HS-27A (cell line): ENCODE results near the gene ACAT2.
"Not testable (repeated sequence)": the region's sequence is repeated elsewhere in the genome, so short reads cannot be mapped to it uniquely, and the experiment has no call there.

Experiments
- DNase-seq: peaks from one replicate; pipeline ENCODE4 v3.0.0-alpha.2; 2012; ENCODE audit warnings: low read depth, missing footprints

Gene ACAT2

DNA sequence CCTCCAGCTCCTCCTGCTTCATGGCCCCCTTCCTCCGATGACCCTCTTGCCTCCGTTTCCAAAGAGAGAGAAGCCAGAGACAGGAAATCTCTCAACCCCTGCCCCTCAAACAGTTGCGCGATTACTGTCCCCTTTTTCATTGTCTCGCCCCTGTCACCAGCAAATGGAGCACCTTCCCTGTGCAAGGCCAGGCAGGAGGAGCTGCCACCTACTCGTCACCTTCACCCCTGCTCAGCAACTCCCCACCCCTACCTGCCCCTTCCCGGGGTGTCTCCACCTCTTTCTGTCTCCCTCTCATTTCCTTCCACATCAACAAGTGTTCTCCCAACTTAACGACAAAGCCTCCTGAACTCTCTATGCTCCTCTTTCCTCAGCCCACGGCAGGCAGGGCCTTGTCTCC lies 51.9 kb downstream of the ACAT2 start:
- no peak for DNase-seq

DNA sequence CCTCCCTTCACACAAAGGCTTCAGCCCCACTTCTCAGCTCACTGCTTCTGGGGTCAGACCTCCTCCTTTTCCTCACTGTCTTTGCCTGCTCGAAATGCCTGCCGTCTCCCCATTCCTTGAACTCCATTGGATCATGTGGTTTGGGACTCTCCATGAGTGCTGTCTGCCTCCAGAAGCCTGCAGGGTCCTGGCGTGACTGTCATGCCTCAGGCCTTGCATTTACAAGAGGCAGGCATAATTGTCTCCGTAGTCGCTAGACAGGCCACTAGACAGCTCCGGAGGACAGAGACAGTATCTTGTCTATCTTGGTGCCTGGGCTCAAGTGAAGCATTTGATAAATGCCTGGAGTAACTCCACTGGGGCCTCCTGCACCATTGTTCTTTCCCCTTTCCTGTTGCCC lies 53.6 kb downstream of the ACAT2 start:
- no peak for DNase-seq

- not testable (repeated sequence) for DNase-seq
Observed at GRCh38 chr6:159816775-159817174, 54.9 kb downstream of the ACAT2 start.

- no peak for DNase-seq
Observed at GRCh38 chr6:159817951-159818739, 56.3 kb downstream of the ACAT2 start.

- no peak for DNase-seq
Observed at GRCh38 chr6:159819098-159819497, 57.3 kb downstream of the ACAT2 start.

GRCh38 chr6:159819932-159820640 lies 58.2 kb downstream of the ACAT2 start:
- DNase-seq: no peak

DNA sequence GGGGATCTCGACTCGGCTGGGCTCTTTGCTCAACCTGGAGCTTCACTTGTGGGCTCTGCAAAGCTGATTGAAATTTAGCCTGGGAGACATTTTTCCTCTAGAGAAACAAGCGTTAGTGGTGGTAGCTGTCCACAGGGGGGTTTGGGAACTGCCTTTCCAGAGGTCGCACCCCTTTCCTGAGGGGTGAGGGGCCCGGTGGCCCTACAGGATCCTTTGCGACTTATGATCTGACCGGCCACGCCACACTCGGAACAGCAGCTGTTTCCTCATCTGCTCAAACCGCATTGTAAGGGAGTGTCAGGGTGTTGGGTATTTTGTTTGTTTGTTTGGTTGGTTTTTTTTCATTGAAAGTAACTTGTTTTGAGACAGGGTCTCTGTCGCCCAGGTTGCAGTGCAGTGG lies 59.3 kb downstream of the ACAT2 start:
- DNase-seq: no peak

DNA sequence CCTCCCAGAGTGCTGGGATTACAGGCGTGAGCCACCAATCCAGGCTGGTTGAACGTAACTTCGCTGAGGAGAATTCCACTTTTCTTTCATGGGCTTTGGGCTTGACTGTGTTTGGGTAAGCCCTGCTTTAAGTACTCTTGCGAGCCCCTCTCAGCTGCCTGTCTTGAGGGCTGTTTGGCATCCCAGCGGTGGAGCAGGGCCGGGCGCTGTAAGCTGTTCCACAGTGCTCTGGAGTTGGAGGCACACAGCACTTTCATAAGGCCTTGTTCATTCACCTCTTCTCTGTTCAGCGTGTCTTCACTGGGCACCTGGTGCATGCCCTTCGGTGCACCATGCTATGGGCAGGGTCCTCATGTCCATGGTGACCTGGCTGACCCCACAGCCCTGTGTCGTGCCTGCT lies 59.9 kb downstream of the ACAT2 start:
- no peak for DNase-seq

- no peak for DNase-seq
Observed at GRCh38 chr6:159823953-159824352, 62.1 kb downstream of the ACAT2 start.

- DNase-seq: not testable (repeated sequence)
Observed at GRCh38 chr6:159824690-159825089, 62.8 kb downstream of the ACAT2 start.

DNA sequence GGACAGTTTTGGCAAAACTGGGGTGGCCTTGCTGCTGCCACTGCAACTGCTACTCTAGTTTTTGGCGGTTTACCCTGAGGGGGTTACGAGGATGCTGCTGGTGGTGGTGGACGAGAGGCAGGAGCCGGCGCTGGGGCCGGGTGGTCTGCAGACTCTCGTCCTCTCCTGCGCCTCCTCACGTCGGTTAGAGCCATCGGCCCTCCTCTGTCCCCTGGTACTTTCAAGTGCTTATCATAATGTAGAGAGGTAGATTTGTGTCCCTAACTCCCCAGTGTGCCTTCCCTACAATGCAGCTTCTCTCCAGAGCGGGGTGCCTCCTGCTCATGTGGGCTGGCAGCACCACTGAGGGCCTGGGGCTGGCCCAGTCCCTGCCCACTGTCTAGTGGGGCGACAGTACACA lies 64.2 kb downstream of the ACAT2 start:
- DNase-seq: no peak

DNA sequence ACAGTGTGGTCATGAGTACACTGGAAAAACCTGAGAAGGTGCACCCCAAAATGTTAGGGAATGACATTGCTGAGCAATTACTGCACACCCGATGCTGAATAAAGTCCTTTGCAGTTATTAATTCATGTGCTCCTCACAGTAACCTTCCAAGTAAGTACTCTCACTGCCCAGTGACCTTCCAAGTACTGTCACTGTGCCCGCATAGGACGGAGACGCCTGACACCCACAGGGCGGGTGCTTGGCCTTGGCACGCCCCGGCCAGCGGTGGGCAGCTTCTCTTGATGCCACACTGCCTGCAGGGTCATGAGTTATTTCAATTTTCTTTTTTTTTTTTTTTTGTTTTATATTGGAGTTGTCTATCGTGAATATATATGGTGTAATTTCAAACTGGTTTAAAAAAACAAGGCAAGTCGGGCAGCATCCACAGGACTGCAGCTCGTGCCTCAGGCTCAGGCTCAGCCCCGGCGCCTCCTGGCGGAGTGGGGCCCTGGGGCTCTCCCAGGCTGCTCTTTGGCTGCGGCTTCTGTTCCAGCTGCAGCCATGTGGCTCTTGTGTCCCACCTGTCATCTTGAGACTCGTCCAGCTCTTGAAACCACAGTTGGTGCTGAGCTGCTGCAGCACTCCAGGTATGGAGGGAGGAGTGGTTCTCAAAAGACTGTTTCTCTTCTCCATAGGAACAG lies 65.3 kb downstream of the ACAT2 start:
- no peak for DNase-seq

- no peak for DNase-seq
Observed at GRCh38 chr6:159828074-159828473, 66.2 kb downstream of the ACAT2 start.
